OCI-LY1 (cell line): ENCODE results near the gene LRP8.

Source experiments
- H2AFZ ChIP-seq: fragments of 200-600 bp; sonication (generic), shearing (Covaris generic); 2 replicates; pipeline ENCODE4 v1.6.0; 2014; ENCODE audit warnings: antibody characterized with exemption, mild to moderate bottlenecking, low read length
- H3F3A ChIP-seq: fragments of 200-600 bp; sonication (generic), shearing (Covaris generic); 2 replicates; pipeline ENCODE4 v1.6.0; 2014; ENCODE audit warnings: mild to moderate bottlenecking, antibody characterized with exemption, low read length, moderate library complexity; ENCODE audit not compliant: insufficient read depth
- H3K27ac ChIP-seq: fragments of 200-600 bp; sonication (generic); 2 replicates; pipeline ENCODE4 v1.5.1; 2014; ENCODE audit warnings: low read length, mixed run types, mild to moderate bottlenecking, low read depth; ENCODE audit not compliant: poor library complexity, severe bottlenecking
- H3K27me3 ChIP-seq: fragments of 200-600 bp; sonication (generic); 2 replicates; pipeline ENCODE4 v1.6.0; 2014; ENCODE audit warnings: antibody characterized with exemption, mild to moderate bottlenecking, low read length, moderate library complexity; ENCODE audit not compliant: insufficient read depth
- H3K36me3 ChIP-seq: fragments of 200-600 bp; sonication (generic); 2 replicates; pipeline ENCODE4 v1.6.1; 2014; ENCODE audit warnings: mild to moderate bottlenecking, antibody characterized with exemption, low read length, moderate library complexity, mixed read lengths; ENCODE audit not compliant: insufficient read depth
- H3K4me1 ChIP-seq: fragments of 200-600 bp; sonication (generic); 2 replicates; pipeline ENCODE4 v1.5.1; 2014; ENCODE audit warnings: mild to moderate bottlenecking, low read length, moderate library complexity; ENCODE audit not compliant: insufficient read depth, severe bottlenecking
- H3K4me2 ChIP-seq: fragments of 200-600 bp; sonication (generic), shearing (Covaris generic); 2 replicates; pipeline ENCODE4 v1.6.1; 2014; ENCODE audit warnings: low read length
- H3K4me3 ChIP-seq: fragments of 200-600 bp; sonication (generic); 2 replicates; pipeline ENCODE4 v1.5.1; 2014; ENCODE audit warnings: low read length, low read depth, mild to moderate bottlenecking, mixed read lengths; ENCODE audit not compliant: poor library complexity, severe bottlenecking
- H3K79me2 ChIP-seq: fragments of 200-600 bp; shearing (Covaris generic); 2 replicates; pipeline ENCODE4 v1.6.1; 2016; ENCODE audit warnings: mixed run types, low read length, mixed read lengths; ENCODE audit not compliant: insufficient read depth
- H3K9ac ChIP-seq: fragments of 200-600 bp; sonication (generic), shearing (Covaris generic); 2 replicates; pipeline ENCODE4 v1.6.1; 2014; ENCODE audit warnings: mild to moderate bottlenecking, low read length, mixed read lengths
- H3K9me2 ChIP-seq: fragments of 200-600 bp; sonication (generic), shearing (Covaris generic); 2 replicates; pipeline ENCODE4 v1.6.1; 2014; ENCODE audit warnings: low read depth, mild to moderate bottlenecking, low read length, mixed read lengths
- H3K9me3 ChIP-seq: fragments of 200-600 bp; shearing (Covaris generic); 2 replicates; pipeline ENCODE4 v1.6.1; 2014; ENCODE audit warnings: low read length, mixed read lengths
- H4K20me1 ChIP-seq: fragments of 200-600 bp; sonication (generic), shearing (Covaris generic); 2 replicates; pipeline ENCODE4 v1.6.0; 2016; ENCODE audit warnings: mild to moderate bottlenecking, low read length; ENCODE audit not compliant: insufficient read depth
- CTCF ChIP-seq: fragments of 200-600 bp; sonication (generic), shearing (Covaris generic); IDR thresholded peaks from 2 replicates; pipeline ENCODE4 v1.5.1; 2017; ENCODE audit warnings: mild to moderate bottlenecking, antibody characterized with exemption, low read length, moderate library complexity, mixed read lengths
- EZH2 ChIP-seq: fragments of 200-600 bp; sonication (generic), shearing (Covaris generic); IDR thresholded peaks from 2 replicates; pipeline ENCODE4 v1.8.0; 2017; ENCODE audit warnings: borderline replicate concordance, mixed run types, mild to moderate bottlenecking, antibody characterized with exemption, low read length, moderate library complexity, mixed read lengths

The LRP8 gene

GRCh38 chr1:53295726-53296116, 32.1 kb downstream of the LRP8 start:
- Histone ChIP-seq H3K4me3 (no peak overlapping the region), H3K27ac (peak overlapping the region; percentile 50), H3K9ac (no peak overlapping the region), H3K9me2 (no peaks in the 10 kb centered on the region), H3K36me3 (peaks cover 27% of the 10 kb centered on the region; the same call in 1 of the 2 replicates), H3K9me3 (no peaks in the 10 kb centered on the region), H2AFZ (no peak overlapping the region), H3F3A (no peaks in the 10 kb centered on the region), H3K4me1 (peaks cover 26% of the 10 kb centered on the region), H4K20me1 (no peaks in the 10 kb centered on the region), H3K27me3 (no peaks in the 10 kb centered on the region), H3K79me2 (peaks cover 13% of the 10 kb centered on the region; the same call in 1 of the 2 replicates), H3K4me2 (no peak overlapping the region)
- no peak for TF ChIP-seq EZH2
- no peak for TF ChIP-seq CTCF

- H3K9ac ChIP-seq = no peak overlapping the region
- H3K9me2 ChIP-seq = no peaks in the 10 kb centered on the region
- no peaks in the 10 kb centered on the region for H3K9me3 ChIP-seq
- no peak overlapping the region for H2AFZ ChIP-seq
- no peak overlapping the region for H3K4me2 ChIP-seq
- H3K4me3 ChIP-seq = no peak overlapping the region
- peaks cover 31% of the 10 kb centered on the region; the same call in 1 of the 2 replicates for H3K36me3 ChIP-seq
- TF ChIP-seq EZH2 = no peak
- no peak for TF ChIP-seq CTCF
- peaks cover 26% of the 10 kb centered on the region for H3K4me1 ChIP-seq
- H3K27ac ChIP-seq = no peak overlapping the region
- no peaks in the 10 kb centered on the region for H3F3A ChIP-seq
- H3K79me2 ChIP-seq = peaks cover 10% of the 10 kb centered on the region; the same call in 1 of the 2 replicates
- H3K27me3 ChIP-seq = no peaks in the 10 kb centered on the region
- no peaks in the 10 kb centered on the region for H4K20me1 ChIP-seq
These were observed 32.6 kb downstream of the LRP8 start for GRCh38 chr1:53295295-53295694.

- Histone ChIP-seq H3K36me3 (peaks cover 33% of the 10 kb centered on the region; the same call in 1 of the 2 replicates), H3K79me2 (peaks cover 8% of the 10 kb centered on the region; the same call in 1 of the 2 replicates), H3K4me1 (peaks cover 26% of the 10 kb centered on the region), H3F3A (no peaks in the 10 kb centered on the region), H2AFZ (no peak overlapping the region), H4K20me1 (no peaks in the 10 kb centered on the region), H3K27ac (no peak overlapping the region), H3K4me2 (no peak overlapping the region), H3K27me3 (no peaks in the 10 kb centered on the region), H3K9me3 (no peaks in the 10 kb centered on the region), H3K9me2 (no peaks in the 10 kb centered on the region), H3K9ac (no peak overlapping the region), H3K4me3 (no peak overlapping the region)
- TF ChIP-seq EZH2 = no peak
- no peak for TF ChIP-seq CTCF
These were observed 33.3 kb downstream of the LRP8 start for GRCh38 chr1:53294567-53294966.
